Endothelial cell of umbilical vein (primary cell): ENCODE measurements around the gene RER1. TPM values are rescaled to one million over a fixed set of nuclear protein-coding genes. Genes with fewer than 3 reads are reported as not detected.

ENCODE experiments used
- BruUV-seq: library from RNA; stranded (reverse); fragments of 400-500 nt; replicated peaks from 2 replicates; lab custom pipeline; 2021; lab: Mats Ljungman, UMichigan
- CTCF ChIA-PET: fragments of 300-600, 350-600 bp; sonication (Branson Sonifier 250); formaldehyde crosslinking; loops from one replicate; lab custom pipeline; 2021; ENCODE audit warnings: antibody characterized with exemption, inconsistent platforms; lab: Charles Lee
- POLR2A ChIA-PET: fragments of 300-600, 350-600 bp; sonication (Branson Sonifier 250); formaldehyde crosslinking; loops from one replicate; lab custom pipeline; 2021; ENCODE audit warnings: antibody characterized with exemption, inconsistent platforms; lab: Charles Lee
- DNase-seq: peaks from one replicate; pipeline ENCODE4 v3.0.0-alpha.2; 2011; ENCODE audit warnings: low read depth, low spot score
- FAIRE-seq: peaks from 2 replicates; lab custom pipeline; 2011; peaks lifted over from hg19 to GRCh38; lab: Jason Lieb, UNC
- H2AFZ ChIP-seq: 2 replicates; pipeline ENCODE4 v1.6.0; 2012; ENCODE audit warnings: low read depth, low read length, control low read depth, inconsistent platforms
- H3K27ac ChIP-seq: 2 replicates; pipeline ENCODE4 v1.5.1; 2011; ENCODE audit warnings: low read depth, mild to moderate bottlenecking, control low read depth, low read length, moderate library complexity; ENCODE audit not compliant: insufficient read depth
- H3K27me3 ChIP-seq, 2 experiments: 2 replicates each; pipeline versions ENCODE4 v1.6.0 to v1.6.1; 2011; ENCODE audit warnings: low read length in 2 of 2, mixed read lengths in 1 of 2; ENCODE audit not compliant: control insufficient read depth in 2 of 2, insufficient read depth in 2 of 2
- H3K36me3 ChIP-seq, 2 experiments: 2 replicates in 1 of 2; 3 replicates in 1 of 2; pipeline ENCODE4 v1.5.1; 2011; ENCODE audit warnings: low read length in 2 of 2, mild to moderate bottlenecking in 1 of 2, moderate library complexity in 1 of 2; ENCODE audit not compliant: control insufficient read depth in 2 of 2, insufficient read depth in 2 of 2; ENCODE audit errors: extremely low read depth in 1 of 2
- H3K4me1 ChIP-seq: 3 replicates; pipeline ENCODE4 v1.5.1; 2011; ENCODE audit warnings: mild to moderate bottlenecking, low read length; ENCODE audit not compliant: control insufficient read depth, insufficient read depth; ENCODE audit errors: extremely low read depth
- H3K4me2 ChIP-seq: 2 replicates; pipeline ENCODE4 v1.6.1; 2011; ENCODE audit warnings: low read length, control low read depth, mixed read lengths; ENCODE audit not compliant: insufficient read depth
- H3K4me3 ChIP-seq, 3 experiments: fragments of 200-600 bp in 1 of 3; sonication (generic), shearing (Covaris generic) in 1 of 3; replicated peaks in 1 of 3; 2 replicates each; pipeline ENCODE4 v1.5.1; 2011 to 2016; ENCODE audit warnings: control low read depth in 3 of 3, low read length in 3 of 3, mild to moderate bottlenecking in 2 of 3, inconsistent platforms in 1 of 3, low read depth in 1 of 3, moderate library complexity in 1 of 3; ENCODE audit not compliant: insufficient read depth in 1 of 3
- H3K79me2 ChIP-seq: 2 replicates; pipeline ENCODE4 v1.6.0; 2012; ENCODE audit warnings: low read length, inconsistent platforms; ENCODE audit not compliant: control insufficient read depth, insufficient read depth
- H3K9ac ChIP-seq: replicated peaks from 2 replicates; pipeline ENCODE3; 2011; ENCODE audit warnings: low read length, control low read depth; ENCODE audit not compliant: insufficient read depth; ENCODE audit errors: extremely low read depth
- H3K9me1 ChIP-seq: replicated peaks from 3 replicates; pipeline ENCODE4 v1.6.0; 2011; ENCODE audit warnings: mild to moderate bottlenecking, low read length; ENCODE audit not compliant: control insufficient read depth, insufficient read depth; ENCODE audit errors: extremely low read depth
- H3K9me3 ChIP-seq: replicated peaks from 2 replicates; pipeline ENCODE4 v1.5.1; 2012; ENCODE audit warnings: low read length, inconsistent platforms; ENCODE audit not compliant: control insufficient read depth, insufficient read depth
- H4K20me1 ChIP-seq: replicated peaks from 2 replicates; pipeline ENCODE3; 2011; ENCODE audit warnings: mild to moderate bottlenecking, low read length; ENCODE audit not compliant: control insufficient read depth, insufficient read depth; ENCODE audit errors: extremely low read depth
- EZH2 ChIP-seq: IDR thresholded peaks from 2 replicates; pipeline ENCODE4 v1.6.1; 2012; ENCODE audit warnings: borderline replicate concordance, low read depth, mild to moderate bottlenecking, moderate library complexity, low read length, inconsistent platforms; ENCODE audit not compliant: severe bottlenecking
- FOS ChIP-seq: IDR thresholded peaks from 2 replicates; pipeline ENCODE4 v1.6.1; 2011; ENCODE audit warnings: mild to moderate bottlenecking, low read length, moderate library complexity, borderline replicate concordance; ENCODE audit not compliant: insufficient read depth
- GATA2 ChIP-seq: IDR thresholded peaks from 2 replicates; pipeline ENCODE4 v1.7.0; 2011; ENCODE audit warnings: low read depth, mild to moderate bottlenecking, moderate library complexity, mixed read lengths, low read length; ENCODE audit not compliant: insufficient read length, insufficient read depth
- JUN ChIP-seq: IDR thresholded peaks from 2 replicates; pipeline ENCODE4 v1.6.1; 2011; ENCODE audit warnings: borderline replicate concordance, low read depth; ENCODE audit not compliant: insufficient read length, insufficient read depth
- MYC ChIP-seq: IDR thresholded peaks from one replicate; pipeline ENCODE4 v1.6.1; 2011; ENCODE audit warnings: mild to moderate bottlenecking, low read depth, low read length
- POLR2A ChIP-seq: IDR thresholded peaks from 2 replicates; pipeline ENCODE4 v1.6.1; 2012; ENCODE audit warnings: low read depth, mild to moderate bottlenecking, control low read depth, low read length
- POLR2AphosphoS5 ChIP-seq: IDR thresholded peaks from 2 replicates; pipeline ENCODE4 v1.6.1; 2012; ENCODE audit warnings: low read depth, mild to moderate bottlenecking, control low read depth, low read length, moderate library complexity; ENCODE audit not compliant: insufficient read depth
- dilution Hi-C: fragments of 300-500 bp; cut with MboI; formaldehyde crosslinking; loops from one replicate; pipeline ENCODE4 v1.15.0; 2019; ENCODE audit warnings: low sequenced_read_pairs; ENCODE audit not compliant: extremely low pct_ligation_motif_present
- intact Hi-C: fragments of 100-400 bp; cut with micrococcal nuclease; formaldehyde crosslinking; loops from one replicate; pipeline ENCODE4 v1.10.0; 2022
- polyA plus RNA-seq, 4 experiments: library from polyadenylated mRNA; depleted of rRNA in 3 of 4; stranded (reverse) in 3 of 4; unstranded in 1 of 4; fragments of >200 nt; gene quantifications; 2 replicates each; pipeline versions ENCODE4 v1.2.1 to v1.2.3, GENCODE V29; 2011 to 2012; ENCODE audit warnings: missing spikeins in 1 of 4
- total RNA-seq: library from RNA; stranded (reverse); gene quantifications from 2 replicates; pipeline ENCODE4 v1.2.3, GENCODE V29; 2021
- TF ChIP-seq, protein P1 (sequence below): IDR thresholded peaks from 2 replicates; pipeline ENCODE4 v1.6.1; 2011; ENCODE audit not compliant: insufficient read depth, insufficient read length
- TF ChIP-seq, protein P2 (sequence below), 2 donors: IDR thresholded peaks; 1 replicate in 1 of 2; 2 replicates in 1 of 2; pipeline ENCODE4 v1.5.1; 2011; ENCODE audit warnings: low read length in 2 of 2, mild to moderate bottlenecking in 2 of 2, moderate library complexity in 2 of 2, control low read depth in 1 of 2, inconsistent platforms in 1 of 2, low read depth in 1 of 2; ENCODE audit not compliant: insufficient read depth in 1 of 2; ENCODE audit errors: extremely low read depth in 1 of 2

The RER1 gene
- total and polyA plus RNA-seq, 2 donors (not counting 3 experiments of a cell fraction or from before 2014, with no cell fraction given) = 179 to 292 TPM

DNA sequence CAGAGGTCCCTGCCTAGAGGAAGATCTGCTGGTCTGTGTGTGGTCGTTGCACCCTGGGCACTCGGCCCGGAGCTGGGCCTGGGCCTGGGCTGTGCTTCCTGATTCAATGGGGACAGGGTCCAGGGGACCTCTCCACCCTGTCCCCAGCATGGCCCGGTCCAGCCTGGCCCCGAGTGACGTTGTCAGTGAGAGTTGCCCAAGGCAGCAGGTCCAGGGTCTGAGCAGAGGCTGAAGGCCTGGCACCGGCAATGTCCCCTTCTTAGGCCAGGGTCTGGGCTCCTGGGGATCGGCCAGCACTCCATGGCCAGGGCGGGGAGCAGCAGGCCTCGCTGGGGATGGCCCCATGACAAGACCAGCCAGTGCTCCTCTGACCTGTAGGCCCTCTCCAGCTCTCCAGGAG is 36.3 kb downstream of the RER1 start:
- Histone ChIP-seq H3K27ac (no peak overlapping the region), H3K27me3 (no peaks in the 10 kb centered on the region), H4K20me1 (no peaks in the 10 kb centered on the region), H2AFZ (no peak overlapping the region), H3K4me2 (no peak overlapping the region), H3K79me2 (no peaks in the 10 kb centered on the region), H3K9ac (no peak overlapping the region), H3K9me1 (no peaks in the 10 kb centered on the region), H3K4me3 (no peak overlapping the region), H3K9me3 (no peaks in the 10 kb centered on the region), H3K4me1 (no peaks in the 10 kb centered on the region), H3K36me3 (no peaks in the 10 kb centered on the region)
- DNase-seq = no peak
- ChIA-PET CTCF (no interaction called here), POLR2A (no interaction called here)
- FAIRE-seq = no peak
- intact Hi-C loops = no loop called here
- TF ChIP-seq FOS = no peak
- TF ChIP-seq, protein P1, sequence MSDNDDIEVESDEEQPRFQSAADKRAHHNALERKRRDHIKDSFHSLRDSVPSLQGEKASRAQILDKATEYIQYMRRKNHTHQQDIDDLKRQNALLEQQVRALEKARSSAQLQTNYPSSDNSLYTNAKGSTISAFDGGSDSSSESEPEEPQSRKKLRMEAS = no peak
- TF ChIP-seq GATA2 = no peak
- TF ChIP-seq MYC = no peak
- TF ChIP-seq EZH2 = no peak
- no peak for TF ChIP-seq JUN
- TF ChIP-seq POLR2A = no peak
- TF ChIP-seq, protein P2, sequence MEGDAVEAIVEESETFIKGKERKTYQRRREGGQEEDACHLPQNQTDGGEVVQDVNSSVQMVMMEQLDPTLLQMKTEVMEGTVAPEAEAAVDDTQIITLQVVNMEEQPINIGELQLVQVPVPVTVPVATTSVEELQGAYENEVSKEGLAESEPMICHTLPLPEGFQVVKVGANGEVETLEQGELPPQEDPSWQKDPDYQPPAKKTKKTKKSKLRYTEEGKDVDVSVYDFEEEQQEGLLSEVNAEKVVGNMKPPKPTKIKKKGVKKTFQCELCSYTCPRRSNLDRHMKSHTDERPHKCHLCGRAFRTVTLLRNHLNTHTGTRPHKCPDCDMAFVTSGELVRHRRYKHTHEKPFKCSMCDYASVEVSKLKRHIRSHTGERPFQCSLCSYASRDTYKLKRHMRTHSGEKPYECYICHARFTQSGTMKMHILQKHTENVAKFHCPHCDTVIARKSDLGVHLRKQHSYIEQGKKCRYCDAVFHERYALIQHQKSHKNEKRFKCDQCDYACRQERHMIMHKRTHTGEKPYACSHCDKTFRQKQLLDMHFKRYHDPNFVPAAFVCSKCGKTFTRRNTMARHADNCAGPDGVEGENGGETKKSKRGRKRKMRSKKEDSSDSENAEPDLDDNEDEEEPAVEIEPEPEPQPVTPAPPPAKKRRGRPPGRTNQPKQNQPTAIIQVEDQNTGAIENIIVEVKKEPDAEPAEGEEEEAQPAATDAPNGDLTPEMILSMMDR (IDR thresholded peaks at IDR 0.05; ENCODE audit: extremely low read depth in 1 of 2, insufficient read depth in 1 of 2, low read depth in 1 of 2, low read length in 2 of 2) = no peak
- TF ChIP-seq POLR2AphosphoS5 = no peak
- dilution Hi-C loops = no loop called here
- BruUV-seq = no TSS peak
